ENCODE results near the gene NTF3.

Gene NTF3

GRCh38 chr12:5510251-5510805 is 78.4 kb downstream of the NTF3 start:
- DNase-seq (ENCODE audit: low read depth in 2 of 2): no peak

GRCh38 chr12:5511256-5511643 is 79.3 kb downstream of the NTF3 start:
- DNase-seq (ENCODE audit: low read depth in 2 of 2): no peak

GRCh38 chr12:5511644-5512600 is 80.0 kb downstream of the NTF3 start:
- peak in 1 of 2 experiments; percentile 27 for DNase-seq (ENCODE audit: low read depth in 2 of 2)

GRCh38 chr12:5512601-5512970 is 80.7 kb downstream of the NTF3 start:
- no peak for DNase-seq (ENCODE audit: low read depth in 2 of 2)

- DNase-seq (ENCODE audit: low read depth in 2 of 2): no peak
Measured at GRCh38 chr12:5513406-5513805, 81.5 kb downstream of the NTF3 start.

GRCh38 chr12:5514016-5514415 is 82.1 kb downstream of the NTF3 start:
- no peak for DNase-seq (ENCODE audit: low read depth in 2 of 2)

- no peak for DNase-seq (ENCODE audit: low read depth in 2 of 2)
Measured at GRCh38 chr12:5514545-5514944, 82.6 kb downstream of the NTF3 start.

- DNase-seq (ENCODE audit: low read depth in 2 of 2): no peak
Measured at GRCh38 chr12:5515458-5515857, 83.5 kb downstream of the NTF3 start.

GRCh38 chr12:5516371-5517241 is 84.7 kb downstream of the NTF3 start:
- no peak for DNase-seq (ENCODE audit: low read depth in 2 of 2)

- no peak for DNase-seq (ENCODE audit: low read depth in 2 of 2)
Measured at GRCh38 chr12:5518584-5519365, 86.9 kb downstream of the NTF3 start.

- DNase-seq (ENCODE audit: low read depth in 2 of 2): no peak
Measured at GRCh38 chr12:5520037-5520436, 88.1 kb downstream of the NTF3 start.

GRCh38 chr12:5520831-5521230 is 88.9 kb downstream of the NTF3 start:
- no peak for DNase-seq (ENCODE audit: low read depth in 2 of 2)

- no peak for DNase-seq (ENCODE audit: low read depth in 2 of 2)
Measured at GRCh38 chr12:5521456-5522325, 89.8 kb downstream of the NTF3 start.

GRCh38 chr12:5522432-5523335 is 90.8 kb downstream of the NTF3 start:
- DNase-seq (ENCODE audit: low read depth in 2 of 2): no peak

- DNase-seq (ENCODE audit: low read depth in 2 of 2): no peak
Measured at GRCh38 chr12:5523396-5524115, 91.6 kb downstream of the NTF3 start.

GRCh38 chr12:5524116-5524768 is 92.3 kb downstream of the NTF3 start:
- DNase-seq (ENCODE audit: low read depth in 2 of 2): no peak

GRCh38 chr12:5524769-5525436 is 93.0 kb downstream of the NTF3 start:
- DNase-seq (ENCODE audit: low read depth in 2 of 2): no peak
